Adrenal gland (tissue), 12 donors: ENCODE data around the gene NSRP1. TPM values are rescaled to one million over a fixed set of nuclear protein-coding genes. Genes with fewer than 3 reads are reported as not detected.

Experiments
- DNase-seq, 7 donors: peaks; one replicate each; pipeline ENCODE4 v3.0.0-alpha.2; 2019 to 2020
- H3K27ac ChIP-seq, 5 donors: fragments of 200-600 bp; sonication (generic) in 4 of 5; 1 replicate in 3 of 5; 2 replicates in 2 of 5; pipeline versions ENCODE4 v1.5.1 to v1.8.0; 2016 to 2020; ENCODE audit warnings: mild to moderate bottlenecking in 1 of 5
- H3K27me3 ChIP-seq: fragments of 200-600 bp; 2 replicates; pipeline ENCODE4 v1.8.0; 2021
- H3K36me3 ChIP-seq, 2 donors: fragments of 200-600 bp; replicated peaks in 1 of 2; 1 replicate in 1 of 2; 2 replicates in 1 of 2; pipeline versions ENCODE4 v1.5.1 to v1.8.0; 2018 to 2022
- H3K4me1 ChIP-seq, 2 donors: fragments of 200-600 bp; replicated peaks in 1 of 2; 1 replicate in 1 of 2; 2 replicates in 1 of 2; pipeline versions ENCODE4 v1.5.1 to v1.8.0; 2018 to 2021
- H3K4me3 ChIP-seq, 4 donors: fragments of 200-600 bp; sonication (generic) in 3 of 4; one replicate each; pipeline ENCODE4 v1.5.1; 2016 to 2018
- H3K9me3 ChIP-seq, 3 donors: fragments of 200-600 bp; sonication (generic) in 1 of 3; replicated peaks in 1 of 3; 1 replicate in 2 of 3; 2 replicates in 1 of 3; pipeline versions ENCODE4 v1.5.1 to v1.8.0; 2016 to 2021
- POLR2A ChIP-seq, 2 donors: fragments of 450-650 bp; IDR thresholded peaks; one replicate each; pipeline ENCODE4 v1.6.1; 2017; ENCODE audit warnings: antibody characterized with exemption in 2 of 2, mild to moderate bottlenecking in 2 of 2, moderate library complexity in 1 of 2
- WGBS, 4 donors: extraction: QIAGEN DNeasy Blood & Tissue Kit in 2 of 4; methylation state at CpG; one replicate each; pipeline versions ENCODE4 v1.1.5 to v1.1.7; 2013 to 2017; 5-methylcytosine and 5-hydroxymethylcytosine counted together
- intact Hi-C, 2 donors: fragments of 100-400 bp; cut with DNase I; formaldehyde crosslinking; loops; one replicate each; pipeline versions ENCODE4 v1.14.1 to v1.15.0; 2022 to 2023
- polyA plus RNA-seq, 3 donors: library from polyadenylated mRNA; stranded (reverse); fragments of 200-250 nt in 2 of 3; fragments of 350-450 nt in 1 of 3; fragmentation: Illumina TruSeq in 1 of 3; extraction: RNeasy Lipid Tissue Mini Kit (QIAGEN cat#74804) in 1 of 3; gene quantifications; one replicate each; pipeline ENCODE4 v1.2.3, GENCODE V29; 2013 to 2014
- total RNA-seq, 9 donors: library from RNA; depleted of rRNA in 4 of 9; stranded (reverse); fragments of >200 nt in 4 of 9; fragments of 120-200 nt in 1 of 9; fragmentation: NEBNext Ultra II Directional in 1 of 9; extraction: Animal tissue kit (Norgen Biotek cat#: 25700) in 1 of 9; gene quantifications; one replicate each; pipeline versions ENCODE4 v1.1.0 to v1.2.4, GENCODE V29; 2013 to 2023
- TF ChIP-seq, protein P1 (sequence below), 6 experiments: fragments of 450-650 bp in 4 of 6; fragments of 200-600 bp in 2 of 6; sonication (generic) in 1 of 6; IDR thresholded peaks; 1 replicate in 5 of 6; 2 replicates in 1 of 6; pipeline versions ENCODE4 v1.5.1 to v1.8.0; 2016 to 2021; ENCODE audit warnings: antibody characterized with exemption in 6 of 6, mild to moderate bottlenecking in 2 of 6, moderate library complexity in 1 of 6
- donor health status: healthy with polysubstance abuse.
- donor health status: Bipolar disorder and iron deficiency.
- donor health status: DM: yes; HTN: yes; CAD: no.
- donor health status: DM: no; HTN: no; CAD: no.
- donor health status: DM: no; HTN: no; CAD: no.
- donor health status: DM: yes; HTN: yes; CAD: no.

The NSRP1 gene
- total and polyA plus RNA-seq, 12 donors: 8.9 to 63.6 (median 22.1) TPM

GRCh38 chr17:30232824-30233427, 116.3 kb downstream of the NSRP1 start:
- no peak for TF ChIP-seq POLR2A (IDR thresholded peaks at IDR 0.05)
- TF ChIP-seq, protein P1, sequence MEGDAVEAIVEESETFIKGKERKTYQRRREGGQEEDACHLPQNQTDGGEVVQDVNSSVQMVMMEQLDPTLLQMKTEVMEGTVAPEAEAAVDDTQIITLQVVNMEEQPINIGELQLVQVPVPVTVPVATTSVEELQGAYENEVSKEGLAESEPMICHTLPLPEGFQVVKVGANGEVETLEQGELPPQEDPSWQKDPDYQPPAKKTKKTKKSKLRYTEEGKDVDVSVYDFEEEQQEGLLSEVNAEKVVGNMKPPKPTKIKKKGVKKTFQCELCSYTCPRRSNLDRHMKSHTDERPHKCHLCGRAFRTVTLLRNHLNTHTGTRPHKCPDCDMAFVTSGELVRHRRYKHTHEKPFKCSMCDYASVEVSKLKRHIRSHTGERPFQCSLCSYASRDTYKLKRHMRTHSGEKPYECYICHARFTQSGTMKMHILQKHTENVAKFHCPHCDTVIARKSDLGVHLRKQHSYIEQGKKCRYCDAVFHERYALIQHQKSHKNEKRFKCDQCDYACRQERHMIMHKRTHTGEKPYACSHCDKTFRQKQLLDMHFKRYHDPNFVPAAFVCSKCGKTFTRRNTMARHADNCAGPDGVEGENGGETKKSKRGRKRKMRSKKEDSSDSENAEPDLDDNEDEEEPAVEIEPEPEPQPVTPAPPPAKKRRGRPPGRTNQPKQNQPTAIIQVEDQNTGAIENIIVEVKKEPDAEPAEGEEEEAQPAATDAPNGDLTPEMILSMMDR (IDR thresholded peaks at IDR 0.05): no peak
- Histone ChIP-seq H3K4me1 (peaks cover 10 to 12% of the 10 kb centered on the region in 2 donors), H3K9me3 (no peaks in the 10 kb centered on the region), H3K27me3 (peaks cover 18% of the 10 kb centered on the region), H3K27ac (no peak overlapping the region), H3K36me3 (no peaks in the 10 kb centered on the region), H3K4me3 (no peak overlapping the region)
- intact Hi-C loops: no loop called here
- WGBS, 4 donors: 75 to 82% (median 81%) methylated on average over 3 to 11 of the region's 11 CpGs
- DNase-seq: no peak

DNA sequence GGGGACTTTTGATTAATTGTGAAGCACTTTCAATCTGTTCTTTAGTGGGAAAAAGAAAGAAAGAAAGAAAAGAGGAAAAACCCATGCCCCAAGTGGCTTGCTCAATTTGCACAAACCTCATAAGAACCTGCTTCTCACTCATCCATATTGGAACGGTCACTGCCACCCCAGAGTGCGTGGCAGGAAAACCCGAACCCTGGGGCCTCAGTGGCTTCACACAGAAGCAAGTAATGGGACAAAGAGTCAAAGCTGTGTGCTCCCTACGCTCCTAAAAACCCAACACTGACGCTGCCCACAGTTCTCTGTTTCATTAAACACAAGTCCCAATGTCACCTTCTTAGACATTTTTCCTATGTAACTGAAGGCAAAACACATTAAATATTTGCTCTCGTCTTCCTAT, 117.7 kb downstream of the NSRP1 start:
- Histone ChIP-seq H3K4me1 (peaks cover 10 to 12% of the 10 kb centered on the region in 2 donors), H3K27ac (no peak overlapping the region), H3K27me3 (peaks cover 20% of the 10 kb centered on the region), H3K9me3 (no peaks in the 10 kb centered on the region), H3K4me3 (no peak overlapping the region), H3K36me3 (no peaks in the 10 kb centered on the region)
- 80 to 90% (median 87%) methylated on average over 6 of the region's 6 CpGs for WGBS, 4 donors
- DNase-seq: no peak
- intact Hi-C loops: no loop called here
- TF ChIP-seq, protein P1 (IDR thresholded peaks at IDR 0.05): no peak

- Histone ChIP-seq H3K36me3 (no peaks in the 10 kb centered on the region), H3K9me3 (no peaks in the 10 kb centered on the region), H3K27ac (no peak overlapping the region), H3K27me3 (peaks cover 20% of the 10 kb centered on the region), H3K4me1 (peaks cover 10 to 12% of the 10 kb centered on the region in 2 donors), H3K4me3 (peak overlapping the region in 1 of 4 donors; percentile 44)
- WGBS, 4 donors: 61 to 74% (median 66%) methylated on average over 9 to 12 of the region's 12 CpGs
- TF ChIP-seq, protein P1 (IDR thresholded peaks at IDR 0.05): no peak
- TF ChIP-seq POLR2A (IDR thresholded peaks at IDR 0.05): no peak
- DNase-seq: no peak
- intact Hi-C loops: no loop called here
Observed at GRCh38 chr17:30234964-30235363, 118.3 kb downstream of the NSRP1 start.

- intact Hi-C loops: no loop called here
- H3K4me1 ChIP-seq: peaks cover 10 to 12% of the 10 kb centered on the region in 2 donors
- whole genome bisulfite sequencing, 4 donors: 8 to 13% (median 9%) methylated on average over 27 to 82 of the region's 82 CpGs
- H3K9me3 ChIP-seq: no peaks in the 10 kb centered on the region
- H3K4me3 ChIP-seq: peak within 1 kb of the TSS in 2 of 4 donors; percentile 34 to 44
- peaks cover 20% of the 10 kb centered on the region for H3K27me3 ChIP-seq
- H3K36me3 ChIP-seq: no peaks in the 10 kb centered on the region
- peak in 1 of 7 donors; percentile 2 for DNase-seq
- no peak within 1 kb of the TSS for H3K27ac ChIP-seq
- TF ChIP-seq, protein P1 (IDR thresholded peaks at IDR 0.05): no peak
- no peak for TF ChIP-seq POLR2A (IDR thresholded peaks at IDR 0.05)
Observed at GRCh38 chr17:30235386-30236296, 119.0 kb downstream of the NSRP1 start, which contains the start of gene SLC6A4. Gene SLC6A4, minus strand, starts transcription at chr17:30235697. Its CDS starts 13,739 bp downstream, at chr17:30221958.
